GM18502 (cell line): ENCODE data around the gene PLA2G2F.

ENCODE experiments used
- ATAC-seq: cut with Tn5 transposase; IDR thresholded peaks from one replicate; pipeline ENCODE4 v1.9.1; 2021; ENCODE audit warnings: mild to moderate bottlenecking; ENCODE audit not compliant: unreplicated experiment, poor library complexity

The PLA2G2F gene

GRCh38 chr1:20187103-20187812 is 48.1 kb downstream of the PLA2G2F start:
- no peak for ATAC-seq

DNA sequence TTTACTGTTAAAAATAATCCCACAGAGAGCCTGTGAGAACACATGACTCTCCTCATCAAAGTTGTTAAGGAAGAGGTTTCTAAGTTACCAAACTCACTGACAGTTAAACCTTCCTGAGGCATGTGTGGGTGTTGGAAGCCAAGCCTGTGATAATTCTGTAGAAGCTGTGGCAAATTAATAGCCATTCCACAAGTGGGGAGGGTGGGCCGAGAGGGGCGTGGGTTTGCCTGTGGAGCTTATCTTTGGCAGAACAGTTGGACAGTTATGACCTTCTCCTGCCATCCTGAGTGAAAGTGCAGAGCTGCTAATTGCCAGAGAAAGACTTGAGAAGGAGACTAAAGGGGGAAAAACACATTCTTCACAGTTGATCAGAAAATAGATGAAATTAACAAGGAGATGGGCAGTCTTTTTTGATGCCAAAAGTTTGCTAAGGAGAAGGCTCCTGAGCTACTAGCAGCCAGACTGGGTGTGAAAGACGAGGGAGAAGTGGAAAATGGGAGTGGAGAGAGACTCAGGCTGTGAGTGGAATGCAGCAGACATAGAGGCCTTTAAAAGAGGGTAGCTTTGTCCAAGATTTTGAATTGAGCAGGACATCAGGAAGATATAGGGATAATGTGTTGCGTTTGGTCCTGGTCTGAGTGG is 48.8 kb downstream of the PLA2G2F start:
- ATAC-seq: no peak

DNA sequence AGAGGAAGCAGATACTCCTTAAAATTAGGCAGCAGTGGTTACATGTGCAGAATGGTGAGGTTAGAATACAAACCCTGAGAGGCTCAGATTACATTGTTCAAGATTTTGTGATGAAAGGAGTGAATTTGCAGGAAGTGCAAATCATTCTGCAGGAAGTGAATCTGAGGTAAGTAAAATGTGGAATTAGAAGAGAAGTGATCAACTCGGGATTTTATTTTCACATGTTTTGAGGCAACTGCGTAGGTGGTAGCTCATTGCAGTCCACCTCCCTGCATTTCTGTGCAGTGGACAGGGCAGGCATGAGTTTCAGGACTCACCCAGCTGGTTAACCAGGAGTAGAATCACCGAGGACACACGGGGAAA is 49.3 kb downstream of the PLA2G2F start:
- ATAC-seq: no peak

DNA sequence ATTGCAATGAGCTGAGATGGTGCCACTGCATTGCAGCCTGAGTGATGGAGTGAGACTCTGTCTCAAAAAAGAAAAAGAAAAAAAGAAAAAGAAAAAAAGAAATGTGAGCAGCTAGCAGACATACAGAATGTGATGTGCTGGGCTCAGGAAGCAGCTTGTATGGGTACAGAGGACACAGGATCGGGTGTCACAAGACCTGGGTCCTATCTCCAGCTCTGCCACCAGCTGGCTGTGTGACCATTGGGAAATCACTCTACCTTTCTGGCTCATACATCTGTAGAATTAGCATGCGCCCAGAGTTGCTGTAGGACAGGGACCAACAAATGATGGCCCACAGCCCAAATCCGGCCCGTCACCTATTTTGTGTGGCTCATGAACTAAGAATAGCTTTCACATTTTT is 50.5 kb downstream of the PLA2G2F start:
- ATAC-seq: no peak

DNA sequence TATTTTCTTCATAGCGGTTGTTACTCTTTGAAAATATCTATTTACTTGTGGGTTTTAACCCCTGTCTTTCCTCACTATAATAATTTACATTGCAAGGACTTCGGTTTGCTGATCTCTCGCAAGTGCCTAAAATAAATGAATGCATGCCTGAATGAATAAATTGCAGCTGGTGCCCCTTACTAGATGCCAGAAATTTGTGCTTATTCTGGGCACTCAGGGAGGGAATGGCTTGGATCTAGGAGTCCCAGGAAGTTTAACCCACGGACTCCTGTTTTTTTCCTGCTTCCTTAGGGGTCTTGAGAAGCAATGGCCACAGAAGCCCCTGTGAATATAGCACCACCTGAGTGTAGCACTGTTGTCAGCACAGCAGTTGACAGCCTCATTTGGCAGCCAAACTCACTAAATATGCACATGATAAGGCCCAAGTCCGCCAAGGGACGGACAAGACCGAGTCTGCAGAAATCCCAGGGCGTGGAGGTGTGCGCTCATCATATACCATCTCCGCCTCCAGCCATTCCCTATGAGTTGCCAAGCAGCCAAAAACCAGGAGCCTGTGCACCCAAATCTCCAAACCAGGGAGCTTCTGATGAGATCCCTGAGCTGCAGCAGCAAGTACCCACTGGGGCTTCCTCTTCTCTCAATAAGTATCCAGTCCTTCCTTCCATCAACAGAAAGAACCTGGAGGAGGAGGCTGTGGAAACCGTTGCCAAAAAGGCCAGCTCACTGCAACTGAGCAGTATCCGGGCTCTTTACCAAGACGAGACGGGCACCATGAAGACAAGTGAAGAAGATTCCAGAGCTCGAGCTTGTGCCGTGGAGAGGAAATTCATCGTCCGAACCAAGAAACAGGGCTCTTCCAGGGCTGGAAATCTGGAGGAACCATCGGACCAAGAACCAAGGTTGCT is 51.4 kb downstream of the PLA2G2F start:
- no peak for ATAC-seq

- ATAC-seq: no peak
Observed at GRCh38 chr1:20191266-20191825, 52.2 kb downstream of the PLA2G2F start.

- ATAC-seq: no peak
Observed at GRCh38 chr1:20192364-20192763, 53.2 kb downstream of the PLA2G2F start.

- ATAC-seq: no peak
Observed at GRCh38 chr1:20192871-20193411, 53.8 kb downstream of the PLA2G2F start.

DNA sequence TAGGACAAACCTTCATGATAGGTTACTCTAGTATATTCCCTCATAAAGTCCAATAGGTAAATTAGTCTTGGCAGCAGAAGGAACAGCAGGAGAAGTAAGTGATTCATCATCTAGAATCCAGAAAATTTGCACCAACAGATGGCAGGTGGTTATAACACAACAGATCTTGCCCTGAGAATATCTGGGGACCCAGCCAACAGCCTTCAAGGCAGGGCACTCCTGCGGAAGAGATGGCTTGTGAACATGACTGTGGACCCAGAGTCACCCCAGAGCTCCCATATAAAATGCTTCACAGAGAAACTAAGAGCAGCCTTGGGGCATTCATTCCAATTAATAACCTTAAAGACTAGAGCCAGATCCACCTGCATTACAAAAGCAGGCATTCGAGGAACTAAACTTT is 55.1 kb downstream of the PLA2G2F start:
- no peak for ATAC-seq

GRCh38 chr1:20194757-20195461 is 55.8 kb downstream of the PLA2G2F start:
- no peak for ATAC-seq

DNA sequence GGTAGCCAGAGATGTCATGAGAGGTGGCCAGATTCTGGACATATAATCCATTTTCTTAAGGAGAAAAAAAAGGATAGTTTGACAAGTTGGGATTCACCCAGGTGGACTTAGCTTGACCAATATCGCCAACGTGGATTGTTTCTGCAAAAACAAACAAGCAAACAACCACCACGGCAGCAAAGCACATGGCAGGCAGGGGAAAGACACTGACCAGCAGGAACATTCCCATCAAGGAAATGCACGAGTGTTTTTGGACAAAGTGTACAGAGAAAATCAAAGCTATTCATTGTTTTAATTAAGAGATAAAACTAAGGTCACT is 56.3 kb downstream of the PLA2G2F start:
- ATAC-seq: no peak

DNA sequence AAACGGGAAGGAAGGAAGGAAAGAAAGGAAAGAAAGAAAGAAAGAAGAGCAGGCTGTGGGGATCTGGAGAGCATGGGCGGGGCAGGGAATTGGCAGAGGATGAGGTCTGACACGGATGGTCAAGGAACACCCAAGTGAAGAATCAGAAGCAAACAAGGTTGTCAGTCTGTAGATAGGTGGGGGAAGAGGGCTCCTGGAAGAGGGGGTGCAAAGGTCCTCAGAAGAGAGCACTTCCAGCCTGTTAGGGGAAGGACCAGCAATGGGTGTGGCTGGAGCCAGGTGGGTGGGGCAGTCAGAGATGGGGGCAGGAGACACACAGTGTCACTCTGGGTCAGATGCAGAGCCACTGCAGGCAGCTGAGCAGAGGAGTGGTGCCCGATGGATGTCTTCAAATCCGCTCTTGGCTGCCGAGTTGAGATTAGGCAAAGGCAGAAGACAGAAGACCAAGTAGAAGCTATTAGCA is 58.2 kb downstream of the PLA2G2F start:
- ATAC-seq: no peak

GRCh38 chr1:20198296-20198695 is 59.2 kb downstream of the PLA2G2F start:
- no peak for ATAC-seq

DNA sequence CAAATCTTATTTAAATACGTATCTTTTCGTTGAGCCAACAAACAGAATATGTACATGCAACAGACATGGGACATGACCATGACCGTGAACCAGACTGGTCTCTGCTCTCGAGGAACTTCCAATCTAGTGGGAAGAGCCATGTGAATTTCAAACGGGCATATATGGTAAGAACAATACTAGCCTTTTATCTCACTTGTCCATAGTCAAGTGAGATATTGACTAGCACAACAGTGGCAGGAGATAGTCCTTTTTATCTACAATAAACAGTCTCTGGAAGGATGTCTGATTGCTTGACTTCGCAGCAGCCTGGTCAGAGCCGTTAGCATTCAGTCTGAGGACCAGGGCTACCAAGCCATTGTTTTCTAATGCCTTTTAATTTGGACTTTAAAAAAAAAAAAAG is 59.8 kb downstream of the PLA2G2F start:
- ATAC-seq: no peak

GRCh38 chr1:20199403-20199802 is 60.3 kb downstream of the PLA2G2F start:
- ATAC-seq: no peak

DNA sequence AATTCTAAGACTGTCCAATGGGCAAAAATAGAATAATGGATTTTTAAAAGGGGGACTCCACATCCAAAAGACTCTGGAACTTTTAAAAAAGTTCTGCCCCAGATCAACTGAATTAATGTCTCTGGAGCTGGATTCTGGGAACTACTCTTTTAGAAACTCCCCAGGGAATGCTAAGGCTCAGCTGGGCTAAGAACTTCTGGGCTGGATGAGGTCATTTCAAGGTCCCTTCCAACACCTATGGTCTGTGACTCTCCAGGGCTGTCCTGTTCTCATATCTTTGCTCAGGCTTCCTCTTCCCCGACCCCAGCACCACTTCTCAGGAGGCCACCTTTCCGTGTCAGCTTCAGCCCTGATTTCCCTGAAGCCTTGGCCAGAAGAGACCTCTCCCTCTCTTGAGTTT is 60.7 kb downstream of the PLA2G2F start:
- no peak for ATAC-seq
